ENCODE data around the gene SLC2A4RG. TPM values are rescaled to one million over a fixed set of nuclear protein-coding genes. Genes with fewer than 3 reads are reported as not detected.

Gene SLC2A4RG
- total and polyA plus RNA-seq, 12 donors: 7.9 to 210 (median 47.9) TPM

GRCh38 chr20:63752411-63753101, 13.0 kb downstream of the SLC2A4RG start:
- Histone ChIP-seq H3K9me3 (replicated peaks in 1 of 3) (no peaks in the 10 kb centered on the region), H3K36me3 (replicated peaks in 1 of 2) (no peaks in the 10 kb centered on the region), H3K27ac (no peak overlapping the region), H3K4me1 (replicated peaks in 1 of 2) (peaks cover 0 to 7% of the 10 kb centered on the region in 2 donors), H3K4me3 (no peak overlapping the region), H3K27me3 (no peaks in the 10 kb centered on the region)
- intact Hi-C loops (cut with DNase I): no loop called here
- TF ChIP-seq CTCF (IDR thresholded peaks at IDR 0.05): no peak
- no peak for TF ChIP-seq POLR2A (IDR thresholded peaks at IDR 0.05)
- no peak for DNase-seq
- 91 to 95% (median 94%) methylated on average over 36 to 50 of the region's 50 CpGs for WGBS, 4 donors

- H3K36me3 ChIP-seq (replicated peaks in 1 of 2): no peaks in the 10 kb centered on the region
- intact Hi-C loops (cut with DNase I): no loop called here
- H3K9me3 ChIP-seq (replicated peaks in 1 of 3): no peaks in the 10 kb centered on the region
- WGBS, 4 donors: 90 to 95% (median 92%) methylated on average over 7 to 13 of the region's 13 CpGs
- no peak for DNase-seq
- H3K27ac ChIP-seq: no peak overlapping the region
- TF ChIP-seq POLR2A (IDR thresholded peaks at IDR 0.05): no peak
- no peak for TF ChIP-seq CTCF (IDR thresholded peaks at IDR 0.05)
- H3K4me3 ChIP-seq: no peak overlapping the region
- H3K27me3 ChIP-seq: no peaks in the 10 kb centered on the region
- no peaks in the 10 kb centered on the region for H3K4me1 ChIP-seq (replicated peaks in 1 of 2)
Observed at GRCh38 chr20:63753381-63753780, 13.8 kb downstream of the SLC2A4RG start.

- Histone ChIP-seq H3K27me3 (no peaks in the 10 kb centered on the region), H3K36me3 (replicated peaks in 1 of 2) (no peaks in the 10 kb centered on the region), H3K4me1 (replicated peaks in 1 of 2) (no peaks in the 10 kb centered on the region), H3K4me3 (no peak overlapping the region), H3K9me3 (replicated peaks in 1 of 3) (no peaks in the 10 kb centered on the region), H3K27ac (no peak overlapping the region)
- no peak for DNase-seq
- intact Hi-C loops (cut with DNase I): no loop called here
- WGBS, 4 donors: 80 to 87% (median 84%) methylated on average over 15 to 16 of the region's 16 CpGs
- TF ChIP-seq CTCF (IDR thresholded peaks at IDR 0.05): no peak
- no peak for TF ChIP-seq POLR2A (IDR thresholded peaks at IDR 0.05)
Observed at GRCh38 chr20:63754008-63754407, 14.4 kb downstream of the SLC2A4RG start.

GRCh38 chr20:63755933-63756647, 16.5 kb downstream of the SLC2A4RG start:
- intact Hi-C loops (cut with DNase I): no loop called here
- WGBS, 4 donors: 79 to 86% (median 82%) methylated on average over 14 to 18 of the region's 18 CpGs
- H3K4me3 ChIP-seq: no peak overlapping the region

More at GRCh38 chr20:63755933-63756647, 16.5 kb downstream of the SLC2A4RG start:
- Histone ChIP-seq H3K4me1 (replicated peaks in 1 of 2) (no peaks in the 10 kb centered on the region), H3K9me3 (replicated peaks in 1 of 3) (no peaks in the 10 kb centered on the region), H3K27me3 (no peaks in the 10 kb centered on the region), H3K27ac (no peak overlapping the region), H3K36me3 (replicated peaks in 1 of 2) (no peaks in the 10 kb centered on the region)
- no peak for TF ChIP-seq POLR2A (IDR thresholded peaks at IDR 0.05)
- TF ChIP-seq CTCF (IDR thresholded peaks at IDR 0.05): no peak
- DNase-seq: no peak

All from adrenal gland (tissue), 12 donors.